Suprapubic skin (tissue), 4 donors: ENCODE results near the gene SORL1-AS1.

Experiments
- DNase-seq, 2 donors: peaks; one replicate each; pipeline ENCODE4 v3.0.0-alpha.2; 2019; ENCODE audit warnings: low spot score in 2 of 2
- H3K27ac ChIP-seq: fragments of 200-600 bp; sonication (generic); one replicate; pipeline ENCODE4 v1.5.1; 2019
- H3K27me3 ChIP-seq: fragments of 200-600 bp; sonication (generic); one replicate; pipeline ENCODE4 v1.5.1; 2019
- H3K36me3 ChIP-seq: fragments of 200-600 bp; sonication (generic); one replicate; pipeline ENCODE4 v1.5.1; 2019
- H3K4me1 ChIP-seq: fragments of 200-600 bp; sonication (generic); one replicate; pipeline ENCODE4 v1.5.1; 2019
- H3K4me3 ChIP-seq: fragments of 200-600 bp; sonication (generic); one replicate; pipeline ENCODE4 v1.5.1; 2019; ENCODE audit warnings: mild to moderate bottlenecking
- H3K9me3 ChIP-seq: fragments of 200-600 bp; sonication (generic); one replicate; pipeline ENCODE4 v1.5.1; 2019
- CTCF ChIP-seq, 2 donors: fragments of 200-600 bp in 1 of 2; fragments of 450-650 bp in 1 of 2; sonication (generic) in 1 of 2; IDR thresholded peaks; one replicate each; pipeline ENCODE4 v1.5.1; 2016 to 2019; ENCODE audit warnings: antibody characterized with exemption in 2 of 2, mild to moderate bottlenecking in 1 of 2, moderate library complexity in 1 of 2
- EP300 ChIP-seq: sonication (generic); formaldehyde crosslinking; IDR thresholded peaks from one replicate; pipeline ENCODE4 v1.6.1; 2017; ENCODE audit warnings: antibody characterized with exemption
- POLR2A ChIP-seq, 2 donors: fragments of 450-650 bp; IDR thresholded peaks; one replicate each; pipeline ENCODE4 v1.6.1; 2017; ENCODE audit warnings: antibody characterized with exemption in 2 of 2, mild to moderate bottlenecking in 2 of 2, moderate library complexity in 2 of 2
- POLR2AphosphoS5 ChIP-seq, 3 donors: sonication (generic); formaldehyde crosslinking; IDR thresholded peaks; one replicate each; pipeline ENCODE4 v1.6.1; 2017; ENCODE audit warnings: antibody characterized with exemption in 3 of 3
- WGBS: methylation state at CpG from one replicate; pipeline ENCODE4 v1.1.5; 2018; 5-methylcytosine and 5-hydroxymethylcytosine counted together

SORL1-AS1 gene

GRCh38 chr11:121473064-121473777 is 20.5 kb upstream of the SORL1-AS1 start:
- H3K4me3 ChIP-seq = no peak overlapping the region
- WGBS = 65% methylated on average over 8 of the region's 8 CpGs
- no peak for DNase-seq
- no peaks in the 10 kb centered on the region for H3K9me3 ChIP-seq
- no peaks in the 10 kb centered on the region for H3K36me3 ChIP-seq
- no peak for TF ChIP-seq POLR2A (IDR thresholded peaks at IDR 0.05)
- no peak for TF ChIP-seq EP300
- no peak for TF ChIP-seq CTCF (IDR thresholded peaks at IDR 0.05)
- TF ChIP-seq POLR2AphosphoS5 (IDR thresholded peaks at IDR 0.05) = no peak
- H3K27me3 ChIP-seq = no peaks in the 10 kb centered on the region
- peaks cover 11% of the 10 kb centered on the region for H3K4me1 ChIP-seq
- H3K27ac ChIP-seq = no peak overlapping the region

GRCh38 chr11:121472312-121472711 is 19.5 kb upstream of the SORL1-AS1 start:
- WGBS = 84% methylated on average over 2 of the region's 2 CpGs
- TF ChIP-seq POLR2A (IDR thresholded peaks at IDR 0.05) = no peak
- TF ChIP-seq POLR2AphosphoS5 (IDR thresholded peaks at IDR 0.05) = no peak
- TF ChIP-seq CTCF (IDR thresholded peaks at IDR 0.05) = no peak
- Histone ChIP-seq H3K4me1 (peaks cover 17% of the 10 kb centered on the region), H3K36me3 (no peaks in the 10 kb centered on the region), H3K27me3 (no peaks in the 10 kb centered on the region), H3K9me3 (no peaks in the 10 kb centered on the region), H3K27ac (no peak overlapping the region), H3K4me3 (no peak overlapping the region)
- no peak for DNase-seq

GRCh38 chr11:121471167-121471566 is 18.4 kb upstream of the SORL1-AS1 start:
- no peak overlapping the region for H3K4me3 ChIP-seq
- no peak overlapping the region for H3K27ac ChIP-seq
- no peak for DNase-seq
- TF ChIP-seq CTCF (IDR thresholded peaks at IDR 0.05) (no peak), EP300 (no peak), POLR2A (IDR thresholded peaks at IDR 0.05) (no peak), POLR2AphosphoS5 (IDR thresholded peaks at IDR 0.05) (no peak)
- H3K4me1 ChIP-seq = peaks cover 25% of the 10 kb centered on the region
- 89% methylated on average over 12 of the region's 12 CpGs for WGBS
- no peaks in the 10 kb centered on the region for H3K9me3 ChIP-seq
- H3K27me3 ChIP-seq = no peaks in the 10 kb centered on the region
- H3K36me3 ChIP-seq = no peaks in the 10 kb centered on the region

GRCh38 chr11:121469910-121470309 is 17.1 kb upstream of the SORL1-AS1 start:
- 97% methylated on average over 5 of the region's 5 CpGs for WGBS
- H3K27me3 ChIP-seq = no peaks in the 10 kb centered on the region
- TF ChIP-seq CTCF (IDR thresholded peaks at IDR 0.05) = no peak
- TF ChIP-seq EP300 = no peak
- no peak for TF ChIP-seq POLR2A (IDR thresholded peaks at IDR 0.05)
- no peak for TF ChIP-seq POLR2AphosphoS5 (IDR thresholded peaks at IDR 0.05)
- H3K36me3 ChIP-seq = no peaks in the 10 kb centered on the region
- no peak overlapping the region for H3K4me3 ChIP-seq
- H3K27ac ChIP-seq = no peak overlapping the region
- peaks cover 35% of the 10 kb centered on the region for H3K4me1 ChIP-seq
- no peaks in the 10 kb centered on the region for H3K9me3 ChIP-seq
- DNase-seq = no peak

GRCh38 chr11:121467965-121468364 is 15.2 kb upstream of the SORL1-AS1 start:
- no peak for DNase-seq

More at GRCh38 chr11:121467965-121468364, 15.2 kb upstream of the SORL1-AS1 start:
- peaks cover 43% of the 10 kb centered on the region for H3K4me1 ChIP-seq
- WGBS = 25% methylated on average over 10 of the region's 10 CpGs
- no peaks in the 10 kb centered on the region for H3K27me3 ChIP-seq
- H3K4me3 ChIP-seq = no peak overlapping the region
- peak overlapping the region; percentile 71 for H3K27ac ChIP-seq
- H3K9me3 ChIP-seq = no peaks in the 10 kb centered on the region
- no peak for TF ChIP-seq CTCF (IDR thresholded peaks at IDR 0.05)
- no peak for TF ChIP-seq EP300
- no peak for TF ChIP-seq POLR2AphosphoS5 (IDR thresholded peaks at IDR 0.05)
- TF ChIP-seq POLR2A (IDR thresholded peaks at IDR 0.05) = no peak
- H3K36me3 ChIP-seq = no peaks in the 10 kb centered on the region
